Aorta (tissue), 5 donors: ENCODE results near the gene SETX. TPM values are rescaled to one million over a fixed set of nuclear protein-coding genes. Genes with fewer than 3 reads are reported as not detected.

Source experiments
- ATAC-seq: fragments of 200-7000 bp; cut with Tn5 transposase; one replicate; pipeline ENCODE4 v1.9.1; 2022; ENCODE audit warnings: moderate library complexity; ENCODE audit not compliant: low FRiP score
- DNase-seq, 2 donors: peaks; one replicate each; pipeline ENCODE4 v3.0.0-alpha.2; 2020
- H3K27ac ChIP-seq, 2 donors: one replicate each; pipeline ENCODE4 v1.5.1; 2013; ENCODE audit warnings: low read length in 2 of 2, mild to moderate bottlenecking in 2 of 2, moderate library complexity in 2 of 2, control low read depth in 1 of 2, inconsistent platforms in 1 of 2, low read depth in 1 of 2
- H3K27me3 ChIP-seq, 2 donors: one replicate each; pipeline ENCODE4 v1.6.1; 2013; ENCODE audit warnings: control low read depth in 1 of 2, low read length in 1 of 2, mild to moderate bottlenecking in 1 of 2, moderate library complexity in 1 of 2; ENCODE audit not compliant: insufficient read depth in 2 of 2, control insufficient read depth in 1 of 2
- H3K36me3 ChIP-seq, 2 donors: one replicate each; pipeline ENCODE4 v1.6.1; 2013; ENCODE audit warnings: control low read depth in 1 of 2, low read length in 1 of 2, mild to moderate bottlenecking in 1 of 2; ENCODE audit not compliant: insufficient read depth in 2 of 2, control insufficient read depth in 1 of 2
- H3K4me1 ChIP-seq, 2 donors: one replicate each; pipeline ENCODE4 v1.6.1; 2013; ENCODE audit warnings: low read length in 2 of 2, control low read depth in 1 of 2, mild to moderate bottlenecking in 1 of 2, moderate library complexity in 1 of 2; ENCODE audit not compliant: insufficient read depth in 2 of 2, control insufficient read depth in 1 of 2
- H3K4me3 ChIP-seq, 2 donors: one replicate each; pipeline ENCODE4 v1.5.1; 2013; ENCODE audit warnings: low read length in 2 of 2, control low read depth in 1 of 2, mild to moderate bottlenecking in 1 of 2
- H3K9me3 ChIP-seq: one replicate; pipeline ENCODE4 v1.6.1; 2013; ENCODE audit warnings: mild to moderate bottlenecking, low read length; ENCODE audit not compliant: control insufficient read depth
- WGBS, 2 donors: extraction: QIAGEN DNeasy Blood & Tissue Kit; methylation state at CpG; one replicate each; pipeline ENCODE4 v1.1.7; 2013; 5-methylcytosine and 5-hydroxymethylcytosine counted together
- intact Hi-C, 2 donors: fragments of 100-400 bp; cut with DNase I; formaldehyde crosslinking; loops; one replicate each; pipeline versions ENCODE4 v1.14.2 to v1.15.0; 2022
- long read RNA-seq, 2 donors: library from polyadenylated mRNA; unstranded; transcript quantifications; one replicate each; pipeline ENCODE4 v2.0.0, GENCODE V29; 2020 to 2021
- polyA plus RNA-seq, 2 donors: library from polyadenylated mRNA; stranded (reverse); fragments of 200-250 nt; gene quantifications; one replicate each; pipeline ENCODE4 v1.2.3, GENCODE V29; 2013
- total RNA-seq, 2 donors: library from RNA; stranded (reverse); fragmentation: NEBNext Ultra II Directional; extraction: Animal tissue kit (Norgen Biotek cat#: 25700); gene quantifications; one replicate each; pipeline ENCODE4 v1.2.1, GENCODE V29; 2021
- donor health status: healthy with polysubstance abuse.
- donor health status: Bipolar disorder and iron deficiency.
- donor health status: DM: no; HTN: no; CAD: no.
- donor health status: DM: no; HTN: no; CAD: no.
- donor health status: DM: yes; HTN: yes; CAD: no.

The SETX gene
- total RNA-seq = 10 to 100 TPM; 53.0 to 67.9 TPM
- polyA plus RNA-seq = 10 to 100 TPM in 1 of 2 donors, 1 to 10 TPM in 1; 9.5 to 18.5 TPM
- long read RNA-seq, donor 1, partial matches to known transcripts = 28 of 54 reads
- long read RNA-seq, donor 1, other reads (novel, unspliced or antisense) = 26 of 54 reads
- long read RNA-seq, donor 2, partial matches to known transcripts = 26 of 35 reads
- long read RNA-seq, donor 2, other reads (novel, unspliced or antisense) = 9 of 35 reads

DNA sequence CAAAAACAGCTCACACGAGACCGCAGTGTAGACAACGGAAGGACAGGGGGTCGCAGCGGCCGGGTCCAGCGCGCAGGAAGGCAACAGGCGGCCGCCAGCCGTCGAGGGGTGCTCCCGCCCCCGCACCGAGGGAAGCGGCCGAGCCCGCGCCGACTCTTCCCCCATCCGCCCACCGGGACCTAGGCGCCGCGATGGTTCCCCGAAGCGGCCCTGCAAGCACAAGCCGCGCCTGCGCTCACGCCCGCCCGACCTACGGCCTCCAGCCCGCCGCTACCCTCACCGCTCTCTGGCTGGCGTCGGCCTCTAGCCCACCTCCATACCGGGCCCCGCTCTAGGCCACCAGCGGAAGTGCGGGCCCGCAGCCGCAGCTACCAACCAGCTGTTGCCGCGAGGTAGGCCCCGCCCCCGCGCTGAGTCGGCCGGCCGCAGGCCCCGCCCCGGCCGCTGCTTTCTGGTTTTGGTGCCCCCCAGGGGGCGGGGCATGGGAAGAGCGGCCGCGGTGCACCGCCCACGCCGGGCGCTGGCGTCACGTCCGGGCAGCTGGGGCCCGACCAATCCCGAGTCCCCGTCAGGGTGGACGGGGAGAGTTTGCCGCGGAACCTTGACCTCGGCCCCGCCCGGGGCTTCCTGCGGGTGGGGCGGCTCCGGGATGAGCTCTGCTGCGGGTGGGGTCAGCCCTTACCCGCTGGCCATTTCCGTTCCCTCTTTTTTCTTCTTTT, at the start of gene SETX:
SETX (minus strand) TSS at position 350 of the 719 bp plus-strand sequence. CDS start 5,558 bp downstream, outside the sequence.
- Histone ChIP-seq H3K36me3 (peaks cover 0 to 3% of the 10 kb centered on the region in 2 donors), H3K9me3 (no peaks in the 10 kb centered on the region), H3K27ac (peak within 1 kb of the TSS; percentile 36 to 47), H3K4me1 (peaks cover 0 to 2% of the 10 kb centered on the region in 2 donors), H3K27me3 (no peaks in the 10 kb centered on the region), H3K4me3 (peak within 1 kb of the TSS; percentile 80 to 97)
- DNase-seq (peak; percentile 98 to 99), ATAC-seq (peak; percentile 100)
- intact Hi-C loops = no loop called here
- WGBS, 2 donors = 0 to 1% methylated on average over 58 to 82 of the region's 82 CpGs

- ATAC-seq (no peak), DNase-seq (no peak)
- WGBS, 2 donors = 78 to 79% methylated on average over 9 of the region's 9 CpGs
- Histone ChIP-seq H3K36me3 (no peaks in the 10 kb centered on the region), H3K9me3 (no peaks in the 10 kb centered on the region), H3K4me1 (no peaks in the 10 kb centered on the region), H3K27me3 (no peaks in the 10 kb centered on the region), H3K27ac (no peak overlapping the region), H3K4me3 (no peak overlapping the region)
- intact Hi-C loops = no loop called here
These were observed 49.6 kb upstream of the SETX start for GRCh38 chr9:132404228-132404881.

DNA sequence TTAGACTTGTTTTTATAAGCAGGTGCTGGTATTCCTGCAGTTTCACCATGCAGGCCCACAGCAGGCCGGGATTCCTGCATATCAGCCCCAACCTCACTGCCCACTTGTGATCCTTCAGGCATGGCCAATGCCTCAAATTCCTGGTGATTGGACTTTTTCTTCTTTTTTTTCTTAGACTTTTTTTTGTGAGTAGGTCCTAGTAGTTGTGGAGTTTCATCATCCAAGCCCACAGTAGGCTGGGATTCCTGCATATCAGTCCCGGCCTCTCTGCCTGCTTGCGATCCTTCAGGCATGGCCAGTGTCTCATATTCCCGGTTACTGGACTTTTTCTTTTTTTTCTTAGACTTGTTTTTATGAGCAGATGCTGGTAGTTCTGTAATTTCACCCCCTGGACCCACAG, 47.0 kb upstream of the SETX start:
- Histone ChIP-seq H3K36me3 (peaks cover 0 to 5% of the 10 kb centered on the region in 2 donors), H3K27me3 (no peaks in the 10 kb centered on the region), H3K4me1 (no peaks in the 10 kb centered on the region), H3K9me3 (no peaks in the 10 kb centered on the region), H3K4me3 (no peak overlapping the region), H3K27ac (no peak overlapping the region)
- no peak for DNase-seq
- ATAC-seq = no peak
- WGBS, 2 donors = 90 to 92% methylated on average over 4 of the region's 4 CpGs
- intact Hi-C loops = no loop called here

DNA sequence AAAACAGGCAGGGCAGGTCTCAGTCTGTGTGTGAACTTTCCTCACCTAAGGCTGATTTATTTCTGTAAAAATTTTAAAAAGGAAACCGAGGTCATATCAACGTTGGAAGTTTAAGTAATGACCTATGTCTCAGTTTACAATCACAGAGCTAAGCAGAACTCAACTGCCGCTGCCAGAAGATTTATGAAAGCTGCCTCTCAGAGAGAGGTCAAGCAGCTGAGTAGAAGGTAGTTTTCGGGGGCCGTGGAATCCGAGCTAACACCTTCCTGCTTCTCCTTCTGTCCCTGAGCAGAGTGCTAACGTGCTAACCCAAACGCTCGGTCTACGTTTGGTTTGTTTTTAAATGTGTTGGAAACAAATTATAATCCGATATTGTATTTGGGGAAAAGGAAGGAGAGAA, 40.8 kb upstream of the SETX start:
- H3K36me3 ChIP-seq = peaks cover 9 to 18% of the 10 kb centered on the region in 2 donors
- no peak for DNase-seq
- intact Hi-C loops = no loop called here
- no peaks in the 10 kb centered on the region for H3K9me3 ChIP-seq
- H3K4me3 ChIP-seq = no peak overlapping the region
- H3K27me3 ChIP-seq = no peaks in the 10 kb centered on the region
- no peak overlapping the region for H3K27ac ChIP-seq
- ATAC-seq = no peak
- WGBS, 2 donors = 61 to 68% methylated on average over 11 of the region's 11 CpGs
- no peaks in the 10 kb centered on the region for H3K4me1 ChIP-seq

GRCh38 chr9:132391449-132391848, 36.7 kb upstream of the SETX start:
- no peaks in the 10 kb centered on the region for H3K9me3 ChIP-seq
- H3K36me3 ChIP-seq = peaks cover 12 to 17% of the 10 kb centered on the region in 2 donors
- no peak for DNase-seq
- no peak overlapping the region for H3K27ac ChIP-seq
- H3K27me3 ChIP-seq = no peaks in the 10 kb centered on the region
- H3K4me3 ChIP-seq = no peak overlapping the region
- intact Hi-C loops = no loop called here
- ATAC-seq = no peak
- 87 to 90% methylated on average over 11 of the region's 11 CpGs for WGBS, 2 donors
- no peaks in the 10 kb centered on the region for H3K4me1 ChIP-seq

DNA sequence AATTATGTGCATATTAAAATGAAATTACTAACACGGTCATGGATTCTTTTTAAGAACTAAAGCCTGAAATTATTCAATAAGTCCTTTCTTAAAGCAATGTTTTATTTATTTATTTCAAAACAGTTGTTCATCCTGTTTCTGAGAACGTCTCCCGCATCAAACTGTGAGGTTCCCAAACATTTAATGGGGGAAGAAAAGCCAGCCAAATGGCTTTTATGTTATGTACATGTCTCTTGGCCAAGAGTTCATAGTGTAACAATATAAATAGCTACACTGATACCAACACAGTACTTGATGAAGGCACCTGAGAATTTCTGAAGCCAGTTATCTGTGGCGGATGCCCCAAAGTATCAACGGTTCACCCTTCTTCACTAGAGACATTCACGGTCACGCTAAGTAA, 36.2 kb upstream of the SETX start:
- DNase-seq (no peak), ATAC-seq (no peak)
- 77 to 79% methylated on average over 7 of the region's 7 CpGs for WGBS, 2 donors
- H3K27me3 ChIP-seq = no peaks in the 10 kb centered on the region
- intact Hi-C loops = no loop called here
- H3K4me1 ChIP-seq = no peaks in the 10 kb centered on the region
- no peak overlapping the region for H3K27ac ChIP-seq
- no peaks in the 10 kb centered on the region for H3K9me3 ChIP-seq
- H3K36me3 ChIP-seq = peaks cover 8 to 16% of the 10 kb centered on the region in 2 donors
- H3K4me3 ChIP-seq = no peak overlapping the region

DNA sequence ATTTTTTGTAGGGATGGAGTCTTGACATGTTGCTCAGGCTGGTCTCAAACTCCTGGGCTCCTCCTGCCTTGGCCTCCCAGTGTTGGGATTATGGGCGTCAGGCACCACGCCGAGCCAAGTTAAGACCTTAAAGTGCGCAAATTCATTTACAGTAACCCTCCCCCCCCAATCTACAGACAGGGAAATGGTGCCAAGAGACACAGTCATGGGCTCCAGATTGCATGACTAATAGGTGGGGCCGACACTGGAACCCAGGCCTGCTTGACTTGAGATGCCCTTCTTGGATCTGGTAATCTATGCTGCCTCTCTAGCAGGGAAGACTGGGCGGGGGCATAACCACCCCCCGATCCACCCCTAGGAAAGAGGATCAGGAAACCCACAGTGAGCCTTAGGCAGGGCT, 32.3 kb upstream of the SETX start:
- no peaks in the 10 kb centered on the region for H3K27me3 ChIP-seq
- 80 to 83% methylated on average over 7 of the region's 7 CpGs for WGBS, 2 donors
- DNase-seq (no peak), ATAC-seq (no peak)
- intact Hi-C loops = no loop called here
- H3K36me3 ChIP-seq = peaks cover 0 to 16% of the 10 kb centered on the region in 2 donors
- H3K4me3 ChIP-seq = no peak overlapping the region
- H3K9me3 ChIP-seq = no peaks in the 10 kb centered on the region
- no peak overlapping the region for H3K27ac ChIP-seq
- no peaks in the 10 kb centered on the region for H3K4me1 ChIP-seq

GRCh38 chr9:132384376-132384775, 29.6 kb upstream of the SETX start:
- H3K4me3 ChIP-seq = no peak overlapping the region
- DNase-seq (no peak), ATAC-seq (no peak)
- 95 to 96% methylated on average over 8 of the region's 8 CpGs for WGBS, 2 donors
- H3K36me3 ChIP-seq = peaks cover 4 to 12% of the 10 kb centered on the region in 2 donors
- no peaks in the 10 kb centered on the region for H3K4me1 ChIP-seq
- no peak overlapping the region for H3K27ac ChIP-seq
- no peaks in the 10 kb centered on the region for H3K9me3 ChIP-seq
- intact Hi-C loops = no loop called here
- no peaks in the 10 kb centered on the region for H3K27me3 ChIP-seq
